IMR-90 (cell line): ENCODE data around the gene GAL3ST1. TPM values are rescaled to one million over a fixed set of nuclear protein-coding genes. Genes with fewer than 3 reads are reported as not detected.
"Not testable (repeated sequence)": the region's sequence is repeated elsewhere in the genome, so short reads cannot be mapped to it uniquely, and the experiment has no call there.

Experiments
- ATAC-seq: fragments of 200-7000 bp; cut with Tn5 transposase; 2 replicates; pipeline ENCODE4 v1.9.1; 2020; ENCODE audit warnings: low read depth, mild to moderate bottlenecking, moderate library complexity
- Bru-seq: library from RNA; stranded (reverse); fragments of 400-500 nt; gene quantifications from one replicate; lab custom pipeline; 2021; lab: Mats Ljungman, UMichigan
- BruChase-seq, 2 experiments: library from RNA; stranded (reverse); fragments of 400-500 nt; gene quantifications; one replicate each; lab custom pipeline; 2021; lab: Mats Ljungman, UMichigan
- BruUV-seq: library from RNA; stranded (reverse); fragments of 400-500 nt; replicated peaks from 2 replicates; lab custom pipeline; 2021; lab: Mats Ljungman, UMichigan
- CTCF ChIA-PET: fragments of 300-600 bp; formaldehyde crosslinking; extraction: SDS; loops from one replicate; lab custom pipeline; 2021; ENCODE audit warnings: antibody characterized with exemption; lab: Yijun Ruan, JAX
- POLR2A ChIA-PET: fragments of 300-600 bp; sonication (Branson Sonifier 250); formaldehyde crosslinking; loops from one replicate; lab custom pipeline; 2022; ENCODE audit warnings: antibody characterized with exemption; ENCODE audit not compliant: unreplicated experiment; lab: Charles Lee
- DNase-seq: peaks from one replicate; pipeline ENCODE4 v3.0.0; 2013
- H2AFZ ChIP-seq: replicated peaks from 2 replicates; pipeline ENCODE3; 2013; ENCODE audit warnings: low read length, mild to moderate bottlenecking; ENCODE audit not compliant: poor library complexity
- H2AK5ac ChIP-seq: 2 replicates; pipeline ENCODE4 v1.6.1; 2013; ENCODE audit warnings: low read depth, low read length, inconsistent platforms
- H2AK9ac ChIP-seq: replicated peaks from 2 replicates; pipeline ENCODE3; 2013; ENCODE audit warnings: mild to moderate bottlenecking, low read depth, low read length, moderate library complexity; ENCODE audit not compliant: poor library complexity
- H2BK120ac ChIP-seq: 2 replicates; pipeline ENCODE4 v1.6.1; 2013; ENCODE audit warnings: low read depth, low read length, inconsistent platforms
- H2BK15ac ChIP-seq: 3 replicates; pipeline ENCODE4 v1.6.1; 2013; ENCODE audit warnings: low read depth, low read length, inconsistent platforms
- H2BK20ac ChIP-seq: 2 replicates; pipeline ENCODE4 v1.6.1; 2013; ENCODE audit warnings: low read depth, mild to moderate bottlenecking, inconsistent platforms, low read length, moderate library complexity
- H2BK5ac ChIP-seq: 2 replicates; pipeline ENCODE4 v1.6.1; 2013; ENCODE audit warnings: mild to moderate bottlenecking, low read depth, low read length, inconsistent platforms; ENCODE audit not compliant: poor library complexity, severe bottlenecking
- H3K14ac ChIP-seq: replicated peaks from 2 replicates; pipeline ENCODE4 v1.6.1; 2013; ENCODE audit warnings: low read depth, low read length, inconsistent platforms
- H3K18ac ChIP-seq: 2 replicates; pipeline ENCODE4 v1.6.1; 2013; ENCODE audit warnings: low read depth, low read length, control low read depth
- H3K23ac ChIP-seq: 2 replicates; pipeline ENCODE4 v1.6.1; 2013; ENCODE audit warnings: low read depth, low read length, inconsistent platforms
- H3K27ac ChIP-seq: 2 replicates; pipeline ENCODE4 v1.5.1; 2013; ENCODE audit warnings: mild to moderate bottlenecking, control low read depth, low read length; ENCODE audit not compliant: insufficient read depth
- H3K27me3 ChIP-seq: 2 replicates; pipeline ENCODE4 v1.6.1; 2013; ENCODE audit warnings: low read length; ENCODE audit not compliant: control insufficient read depth, insufficient read depth
- H3K36me3 ChIP-seq: 2 replicates; pipeline ENCODE4 v1.6.1; 2013; ENCODE audit warnings: low read length, mixed read lengths; ENCODE audit not compliant: control insufficient read depth, insufficient read depth
- H3K4ac ChIP-seq: 2 replicates; pipeline ENCODE4 v1.6.1; 2013; ENCODE audit warnings: low read depth, low read length, inconsistent platforms
- H3K4me1 ChIP-seq: 2 replicates; pipeline ENCODE4 v1.6.1; 2013; ENCODE audit warnings: low read length, mixed read lengths; ENCODE audit not compliant: control insufficient read depth, insufficient read depth
- H3K4me2 ChIP-seq: 2 replicates; pipeline ENCODE4 v1.6.1; 2013; ENCODE audit warnings: low read depth, mild to moderate bottlenecking, control low read depth, low read length, moderate library complexity
- H3K4me3 ChIP-seq: 2 replicates; pipeline ENCODE4 v1.5.1; 2013; ENCODE audit warnings: low read depth, mild to moderate bottlenecking, control low read depth, low read length, moderate library complexity; ENCODE audit not compliant: insufficient read depth
- H3K56ac ChIP-seq: 2 replicates; pipeline ENCODE4 v1.6.1; 2013; ENCODE audit warnings: low read length, inconsistent platforms; ENCODE audit not compliant: insufficient read depth; ENCODE audit errors: extremely low read depth
- H3K79me1 ChIP-seq, 2 experiments: 2 replicates each; pipeline ENCODE4 v1.6.1; 2013; ENCODE audit warnings: low read length in 2 of 2, inconsistent platforms in 1 of 2, low read depth in 1 of 2
- H3K9ac ChIP-seq: 2 replicates; pipeline ENCODE4 v1.6.1; 2013; ENCODE audit warnings: low read depth, low read length, control low read depth
- H3K9me1 ChIP-seq: 2 replicates; pipeline ENCODE4 v1.6.1; 2013; ENCODE audit warnings: low read length, inconsistent platforms; ENCODE audit not compliant: insufficient read depth
- H3K9me3 ChIP-seq: 2 replicates; pipeline ENCODE4 v1.6.1; 2013; ENCODE audit warnings: low read length; ENCODE audit not compliant: control insufficient read depth, insufficient read depth
- H4K20me1 ChIP-seq: 2 replicates; pipeline ENCODE4 v1.6.1; 2013; ENCODE audit warnings: low read length, inconsistent platforms; ENCODE audit not compliant: insufficient read depth
- H4K5ac ChIP-seq: 2 replicates; pipeline ENCODE4 v1.6.1; 2013; ENCODE audit warnings: mild to moderate bottlenecking, low read depth, low read length, control low read depth
- H4K8ac ChIP-seq, 2 experiments: 2 replicates each; pipeline ENCODE4 v1.6.1; 2013; ENCODE audit warnings: low read depth in 2 of 2, low read length in 2 of 2, control low read depth in 1 of 2, inconsistent platforms in 1 of 2
- H4K91ac ChIP-seq: 2 replicates; pipeline ENCODE4 v1.6.1; 2013; ENCODE audit warnings: low read depth, low read length, inconsistent platforms; ENCODE audit not compliant: insufficient read depth
- MAFK ChIP-seq: IDR thresholded peaks from 2 replicates; pipeline ENCODE4 v1.6.1; 2012; ENCODE audit warnings: low read depth, low read length, improper control_type of control experiment
- MAZ ChIP-seq: IDR thresholded peaks from 2 replicates; pipeline ENCODE4 v1.6.1; 2012; ENCODE audit warnings: low read depth, mild to moderate bottlenecking, low read length, improper control_type of control experiment, moderate library complexity, borderline replicate concordance
- POLR2A ChIP-seq: IDR thresholded peaks from 2 replicates; pipeline ENCODE4 v1.6.1; 2012; ENCODE audit warnings: mild to moderate bottlenecking, low read depth, low read length
- RAD21 ChIP-seq: IDR thresholded peaks from 2 replicates; pipeline ENCODE4 v1.6.1; 2012; ENCODE audit warnings: low read length, improper control_type of control experiment
- SMC3 ChIP-seq: fragments of 150-350 bp; IDR thresholded peaks from 2 replicates; pipeline ENCODE4 v1.6.1; 2016; ENCODE audit warnings: low read depth, mild to moderate bottlenecking, antibody characterized with exemption, low read length, moderate library complexity
- WGBS, 2 experiments: methylation state at CpG; one replicate each; pipeline versions ENCODE4 v1.1.5 to v1.1.7; 2013; ENCODE audit warnings: missing lambda C conversion rate in 2 of 2; ENCODE audit not compliant: insufficient read length in 1 of 2; ENCODE audit errors: extremely low coverage in 2 of 2; 5-methylcytosine and 5-hydroxymethylcytosine counted together
- dilution Hi-C: fragments of 300-500 bp; cut with HindIII; formaldehyde crosslinking; loops from one replicate; pipeline ENCODE4 v1.14.3; 2018; ENCODE audit warnings: low sequenced_read_pairs; ENCODE audit not compliant: unreplicated experiment
- in situ Hi-C: fragments of 300-500 bp; cut with MboI; formaldehyde crosslinking; loops from 3 replicates; pipeline ENCODE4 v1.14.3; 2019; ENCODE audit warnings: low sequenced_read_pairs, inconsistent platforms, mixed read lengths
- intact Hi-C: fragments of 100-400 bp; cut with micrococcal nuclease; formaldehyde crosslinking; loops from 2 replicates; pipeline ENCODE4 v1.10.0; 2022
- long read RNA-seq: library from polyadenylated mRNA; unstranded; transcript quantifications from one replicate; pipeline ENCODE4 v2.0.0, GENCODE V29; 2021; ENCODE audit not compliant: unreplicated experiment
- polyA plus RNA-seq, 3 experiments: library from polyadenylated mRNA; depleted of rRNA; stranded (reverse); fragments of >200 nt; gene quantifications; 2 replicates each; pipeline ENCODE4 v1.2.3, GENCODE V29; 2012; ENCODE audit warnings: low replicate concordance in 1 of 3
- total RNA-seq: library from RNA; depleted of rRNA; stranded (reverse); fragments of >200 nt; gene quantifications from 2 replicates; pipeline ENCODE4 v1.2.3, GENCODE V29; 2012; rRNA removed

Gene GAL3ST1
- not detected in 2 replicates for total RNA-seq
- not detected in 2 replicates for polyA plus RNA-seq (2012; rRNA removed)
- 0.03 and 0.07 TPM in 2 replicates for polyA plus RNA-seq (2012; cell fraction: cytosol; rRNA removed)
- polyA plus RNA-seq (2012; cell fraction: nucleus; rRNA removed; ENCODE audit: low replicate concordance) = 0.15 TPM in 1 of 2 replicates, not detected in the other
- percentile 12 among the genes with signal in this experiment for Bru-seq, nascent RNA
- percentile 12 among the genes with signal in this experiment for BruChase-seq, experiment 1, labeled RNA remaining after a 6-hour chase
- BruChase-seq, experiment 2, labeled RNA remaining after a 2-hour chase = percentile 13 among the genes with signal in this experiment
- long read RNA-seq = 0 reads

- TF ChIP-seq MAFK (no peak), MAZ (no peak), POLR2A (no peak), SMC3 (no peak), RAD21 (no peak)
- H3K14ac ChIP-seq = no peak within 1 kb of the TSS
- no peak within 1 kb of the TSS for H3K56ac ChIP-seq
- peaks cover 22% of the 10 kb centered on the region for H3K27me3 ChIP-seq
- no peak for ATAC-seq
- H2BK15ac ChIP-seq = no peak within 1 kb of the TSS
- no peak within 1 kb of the TSS for H2BK20ac ChIP-seq
- WGBS, 2 experiments = 17% methylated on average over 7 of the region's 75 CpGs; no CpG with 5 or more reads in 1 of the 2 experiments
- no peaks in the 10 kb centered on the region for H3K9me3 ChIP-seq
- in situ Hi-C loops = no loop called here
- H3K18ac ChIP-seq = 0 out of 2 replicates have a peak within 1 kb of the TSS, but pooled peaks have one; percentile 26
- H3K23ac ChIP-seq = no peak within 1 kb of the TSS; the same call in 1 of the 2 replicates
- intact Hi-C loops = no loop called here
- POLR2A ChIA-PET = no interaction called here
- peak within 1 kb of the TSS; percentile 6; the same call in 1 of the 2 replicates for H2AK5ac ChIP-seq
- H4K5ac ChIP-seq = no peak within 1 kb of the TSS
- DNase-seq = no peak
- H3K36me3 ChIP-seq = peaks cover 31% of the 10 kb centered on the region
- peaks cover 9% of the 10 kb centered on the region for H3K4me1 ChIP-seq
- no TSS peak for BruUV-seq
- H4K91ac ChIP-seq = no peak within 1 kb of the TSS
- no peak within 1 kb of the TSS for H3K9ac ChIP-seq
- H3K4me3 ChIP-seq = no peak within 1 kb of the TSS
- no peaks in the 10 kb centered on the region; the same call in 1 of the 2 replicates for H4K20me1 ChIP-seq
- no peak within 1 kb of the TSS for H2BK5ac ChIP-seq
- no peak within 1 kb of the TSS; the same call in 1 of the 2 replicates for H3K4ac ChIP-seq
- no peak within 1 kb of the TSS for H3K4me2 ChIP-seq
- H2AK9ac ChIP-seq = peak within 1 kb of the TSS; percentile 9
- no peak within 1 kb of the TSS for H2BK120ac ChIP-seq
- dilution Hi-C loops = no loop called here
- H4K8ac ChIP-seq = no peak within 1 kb of the TSS
- CTCF ChIA-PET = no interaction called here
- no peaks in the 10 kb centered on the region for H3K79me1 ChIP-seq
- H2AFZ ChIP-seq = peak within 1 kb of the TSS; percentile 58
- H3K9me1 ChIP-seq = peaks cover 7% of the 10 kb centered on the region; the same call in 1 of the 2 replicates
- peak within 1 kb of the TSS; percentile 14 for H3K27ac ChIP-seq
These were observed at the start of gene GAL3ST1 for GRCh38 chr22:30574095-30574981. Gene GAL3ST1, minus strand, starts transcription at chr22:30574665. Its CDS starts 17,273 bp downstream, at chr22:30557392.

GRCh38 chr22:30619909-30620308, 45.4 kb upstream of the GAL3ST1 start:
- H3K4me3 ChIP-seq, H2BK15ac ChIP-seq, H3K23ac ChIP-seq, H3K56ac ChIP-seq, H3K4me2 ChIP-seq, H3K79me1 ChIP-seq, H3K9me1 ChIP-seq, H2AFZ ChIP-seq, DNase-seq, H3K18ac ChIP-seq, H2BK120ac ChIP-seq, H3K9ac ChIP-seq, H4K20me1 ChIP-seq, BruUV-seq, ATAC-seq, H2BK5ac ChIP-seq, H4K8ac ChIP-seq, H3K27ac ChIP-seq, H3K4ac ChIP-seq, H3K36me3 ChIP-seq, H2AK5ac ChIP-seq, H3K9me3 ChIP-seq, H3K27me3 ChIP-seq, intact Hi-C loops, dilution Hi-C loops, H3K4me1 ChIP-seq, H3K14ac ChIP-seq, H4K5ac ChIP-seq, H2BK20ac ChIP-seq, H4K91ac ChIP-seq, H2AK9ac ChIP-seq: not testable (repeated sequence)
- in situ Hi-C loops = loop anchor here (10.0 kb wide), 1 partner anchor 285 kb away; no protein-coding TSS in a partner anchor
- ChIA-PET CTCF (interaction anchor here (0.6 kb wide), 1 partner anchor 8 kb away, joined by 5 read pairs; no protein-coding TSS in a partner anchor), POLR2A (interaction anchor here (0.5 kb wide), 1 partner anchor 196 kb away, joined by 3 read pairs; no protein-coding TSS in a partner anchor)
- 100% methylated on average over 1 of the region's 6 CpGs; no CpG with 5 or more reads in 1 of the 2 experiments for WGBS, 2 experiments
